ENCODE measurements around the gene ABCB10.
A peak's percentile ranks its signal among the peaks of the same experiment; 100 is the strongest.
"Not testable (repeated sequence)": the region's sequence is repeated elsewhere in the genome, so short reads cannot be mapped to it uniquely, and the experiment has no call there.

ABCB10 gene

GRCh38 chr1:229558460-229559335 lies at the start of gene ABCB10:
Gene ABCB10, minus strand, starts transcription at chr1:229558707. Its CDS starts 55 bp downstream, at chr1:229558652.
- DNase-seq, result peak; percentile 86

GRCh38 chr1:229607370-229607769 lies 48.9 kb upstream of the ABCB10 start:
- no peak for DNase-seq

GRCh38 chr1:229603371-229604005 lies 45.0 kb upstream of the ABCB10 start:
- no peak for DNase-seq

GRCh38 chr1:229600229-229600628 lies 41.7 kb upstream of the ABCB10 start:
- no peak for DNase-seq

- no peak for DNase-seq
These were observed 40.9 kb upstream of the ABCB10 start for GRCh38 chr1:229599218-229599954.

- no peak for DNase-seq
These were observed 39.4 kb upstream of the ABCB10 start for GRCh38 chr1:229597877-229598276.

- DNase-seq, result no peak
These were observed 38.6 kb upstream of the ABCB10 start for GRCh38 chr1:229596925-229597699.

GRCh38 chr1:229595876-229596275 lies 37.4 kb upstream of the ABCB10 start:
- not testable (repeated sequence) for DNase-seq

GRCh38 chr1:229594227-229595008 lies 35.9 kb upstream of the ABCB10 start:
- DNase-seq, result no peak

- DNase-seq, result no peak
These were observed 35.3 kb upstream of the ABCB10 start for GRCh38 chr1:229593800-229594199.

- no peak for DNase-seq
These were observed 31.6 kb upstream of the ABCB10 start for GRCh38 chr1:229590119-229590518.

- no peak for DNase-seq
These were observed 26.8 kb upstream of the ABCB10 start for GRCh38 chr1:229585338-229585737.

- DNase-seq, result no peak
These were observed 24.2 kb upstream of the ABCB10 start for GRCh38 chr1:229582715-229583114.

- DNase-seq, result no peak
These were observed 23.6 kb upstream of the ABCB10 start for GRCh38 chr1:229582011-229582694.

- DNase-seq, result no peak
These were observed 23.0 kb upstream of the ABCB10 start for GRCh38 chr1:229581485-229581884.

GRCh38 chr1:229579059-229579673 lies 20.7 kb upstream of the ABCB10 start:
- DNase-seq, result no peak

GRCh38 chr1:229578168-229579058 lies 19.9 kb upstream of the ABCB10 start:
- no peak for DNase-seq

GRCh38 chr1:229574679-229575442 lies 16.4 kb upstream of the ABCB10 start:
- DNase-seq, result no peak

GRCh38 chr1:229572286-229572685 lies 13.8 kb upstream of the ABCB10 start:
- DNase-seq, result no peak
